GM12801 (cell line): ENCODE results near the gene AMDHD2.

Experiments used
- CTCF ChIP-seq: IDR thresholded peaks from one replicate; pipeline ENCODE4 v1.5.1; 2011; ENCODE audit warnings: control low read depth; ENCODE audit not compliant: insufficient read length; ENCODE audit errors: extremely low read depth

AMDHD2 gene

GRCh38 chr16:2473999-2474876, 45.9 kb upstream of the AMDHD2 start:
- TF ChIP-seq CTCF: no peak

GRCh38 chr16:2474877-2475412, 45.2 kb upstream of the AMDHD2 start, which contains the start of gene TBC1D24:
Gene TBC1D24 (plus strand): TSS chr16:2475127. CDS start chr16:2496149, 21,022 bp downstream.
- no peak for TF ChIP-seq CTCF

- TF ChIP-seq CTCF: no peak
Observed at GRCh38 chr16:2475413-2476344, 44.5 kb upstream of the AMDHD2 start.

- no peak for TF ChIP-seq CTCF
Observed at GRCh38 chr16:2476345-2476720, 43.8 kb upstream of the AMDHD2 start.

- TF ChIP-seq CTCF: no peak
Observed at GRCh38 chr16:2476741-2477140, 43.4 kb upstream of the AMDHD2 start.

GRCh38 chr16:2477327-2477726, 42.8 kb upstream of the AMDHD2 start:
- TF ChIP-seq CTCF: no peak

GRCh38 chr16:2478279-2478678, 41.9 kb upstream of the AMDHD2 start:
- TF ChIP-seq CTCF: no peak
